Kidney capillary endothelial cell (primary cell): Measurements from ENCODE around the gene RHBDD1.

Source experiments
- DNase-seq: peaks from one replicate; pipeline ENCODE4 v3.0.0-alpha.2; 2018; ENCODE audit warnings: low spot score

Gene RHBDD1

GRCh38 chr2:226915846-226916360 lies 80.0 kb downstream of the RHBDD1 start:
- DNase-seq, result no peak

DNA sequence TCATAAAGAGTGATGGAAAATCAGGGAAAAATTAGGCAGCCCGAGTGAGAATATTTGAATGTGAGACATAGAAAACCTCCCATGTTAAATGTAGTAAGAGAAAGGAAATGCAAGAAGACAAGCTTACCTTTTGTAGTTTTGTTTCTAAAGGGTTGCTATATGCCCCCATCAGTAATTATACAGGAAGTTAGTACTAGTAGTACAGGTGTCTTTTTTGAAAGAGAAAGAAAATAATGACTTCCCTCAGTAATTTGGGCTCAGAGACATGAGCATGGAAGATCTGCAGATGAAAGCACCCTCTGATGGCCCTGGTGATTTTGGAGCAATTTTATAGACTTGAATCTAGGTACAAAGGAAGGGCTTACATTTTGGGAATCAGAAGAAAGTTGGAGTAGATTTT lies 80.8 kb downstream of the RHBDD1 start:
- DNase-seq, result no peak

DNA sequence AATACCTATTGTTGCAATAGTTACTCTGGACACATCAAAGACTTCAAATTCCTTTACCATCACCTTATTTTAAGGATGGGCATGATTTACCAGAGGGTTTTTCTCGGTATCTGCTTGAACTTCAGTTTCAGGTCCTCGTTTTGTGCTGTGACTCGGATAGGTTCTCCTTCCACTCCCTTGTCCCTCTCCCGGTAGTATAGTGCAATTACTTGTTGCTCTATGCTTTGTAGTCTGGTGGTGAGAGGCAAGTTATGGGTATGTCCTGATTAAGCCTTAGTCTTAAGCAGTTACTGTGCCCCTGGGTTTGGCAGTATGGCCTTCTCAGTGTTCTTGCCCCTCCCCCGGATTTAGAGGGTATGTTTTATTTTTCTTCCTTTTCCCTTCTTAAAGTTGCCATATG lies 96.6 kb downstream of the RHBDD1 start:
- DNase-seq, result no peak

GRCh38 chr2:226934546-226935201 lies 98.8 kb downstream of the RHBDD1 start:
- no peak for DNase-seq

GRCh38 chr2:226943862-226944620 lies 108.2 kb downstream of the RHBDD1 start:
- no peak for DNase-seq

DNA sequence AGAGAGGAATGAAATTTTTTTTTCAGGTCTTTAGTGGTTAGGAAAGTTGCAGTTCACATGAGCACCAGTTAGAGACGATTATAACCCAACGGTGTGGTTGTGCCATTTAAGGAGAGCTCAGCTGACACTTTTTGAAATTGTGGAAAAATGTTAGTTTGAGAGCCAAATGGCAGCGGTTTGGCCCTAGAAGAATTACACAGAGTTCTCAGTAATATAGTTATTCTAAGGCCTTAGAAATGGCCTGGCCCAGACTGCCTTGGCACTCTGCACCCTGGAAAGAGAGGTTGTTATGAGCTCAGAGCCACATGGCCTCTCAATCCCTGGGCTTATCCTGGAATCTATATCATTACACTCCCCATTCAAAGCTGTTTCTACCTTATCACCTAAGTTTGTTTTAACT lies 117.4 kb downstream of the RHBDD1 start:
- DNase-seq, result no peak

- no peak for DNase-seq
These were observed 118.0 kb downstream of the RHBDD1 start for GRCh38 chr2:226953826-226954225.

GRCh38 chr2:226956659-226957058 lies 120.8 kb downstream of the RHBDD1 start:
- DNase-seq, result no peak

DNA sequence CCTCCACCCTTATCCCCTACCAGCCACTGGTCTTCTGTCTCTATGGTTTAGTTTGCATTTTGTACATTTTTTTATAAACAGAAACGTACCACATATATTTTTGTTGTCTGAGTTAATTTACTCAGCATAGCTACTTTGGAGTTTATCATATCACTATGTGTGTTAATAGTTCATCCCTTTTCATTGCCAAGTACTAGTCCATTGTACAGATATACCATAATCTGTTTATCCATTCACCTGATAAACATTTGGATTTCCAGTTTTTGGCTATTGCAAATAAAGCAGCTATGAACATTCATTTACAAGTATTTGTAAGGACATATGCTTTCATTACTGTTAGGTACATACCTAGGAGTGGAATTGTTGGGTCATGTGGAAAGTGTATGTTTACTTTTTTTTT lies 123.6 kb downstream of the RHBDD1 start:
- no peak for DNase-seq

- DNase-seq, result no peak
These were observed 126.4 kb downstream of the RHBDD1 start for GRCh38 chr2:226962176-226962773.

DNA sequence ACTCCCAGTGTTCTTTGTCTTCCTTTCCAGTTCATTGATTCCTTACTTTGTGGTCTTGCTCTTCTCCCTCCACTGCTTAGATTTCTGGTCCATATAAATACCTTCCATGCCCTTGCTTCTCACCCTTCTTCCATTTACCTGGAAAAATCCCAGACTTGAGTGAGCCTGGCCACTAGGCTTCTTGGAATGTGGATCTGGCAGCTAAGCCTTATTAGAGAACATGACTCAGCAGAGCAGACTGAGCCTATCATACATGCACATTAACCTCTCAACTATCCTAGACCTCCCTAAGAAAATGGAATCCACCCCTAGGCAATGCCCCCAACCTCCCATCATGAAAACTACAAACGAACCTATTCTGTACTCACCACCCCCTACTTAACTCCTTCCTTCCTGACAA lies 127.7 kb downstream of the RHBDD1 start:
- DNase-seq, result no peak

DNA sequence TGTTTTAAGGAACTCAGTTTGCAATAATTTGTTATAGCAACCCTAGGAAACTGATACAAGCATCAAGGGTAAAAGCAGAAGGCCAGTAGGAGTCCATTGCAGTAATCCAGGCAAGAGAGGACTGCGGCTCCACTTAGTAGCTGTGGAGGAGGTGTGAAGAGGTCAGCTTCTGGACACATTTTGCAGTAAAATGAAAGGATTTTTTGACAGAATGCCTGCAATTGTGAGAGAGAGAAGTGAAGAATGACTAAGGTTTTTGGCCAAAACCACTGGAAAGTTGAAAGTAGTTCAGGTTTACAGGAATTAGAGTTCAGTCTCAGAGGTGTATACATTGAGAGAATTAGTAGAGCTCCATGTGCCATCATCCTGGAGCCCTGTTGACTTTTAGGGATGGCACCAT lies 129.5 kb downstream of the RHBDD1 start:
- no peak for DNase-seq

DNA sequence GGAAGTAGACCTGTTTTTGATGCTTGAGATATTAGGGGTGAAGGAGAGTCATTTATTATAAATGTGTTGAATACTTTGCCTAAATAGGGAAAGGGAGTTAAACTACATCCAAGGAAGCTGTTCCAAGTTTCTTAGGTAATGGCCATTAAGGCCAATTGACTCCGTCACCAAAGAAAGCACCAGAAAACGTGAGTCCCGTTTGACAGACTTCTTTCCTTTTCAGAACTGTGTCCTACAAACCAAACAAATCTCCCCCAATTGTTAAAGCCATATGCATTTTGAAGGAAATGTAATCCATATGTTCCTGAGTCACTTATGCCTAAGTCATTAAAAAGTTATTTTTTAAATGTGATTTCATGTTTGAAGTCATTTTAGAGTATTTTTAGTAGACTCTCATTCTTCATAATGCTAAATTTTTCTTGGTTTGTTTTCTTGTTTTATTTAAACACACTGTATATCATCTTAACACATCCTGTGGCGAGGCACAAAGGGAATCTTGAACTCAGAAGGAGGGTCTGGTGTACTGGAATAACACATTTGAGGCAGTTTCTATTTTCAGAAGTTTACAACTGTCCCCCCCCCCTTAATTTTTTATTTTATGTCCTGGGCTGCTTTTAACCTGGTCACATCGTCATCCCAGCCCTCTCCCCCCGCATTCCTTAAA lies 133.7 kb downstream of the RHBDD1 start:
- no peak for DNase-seq

DNA sequence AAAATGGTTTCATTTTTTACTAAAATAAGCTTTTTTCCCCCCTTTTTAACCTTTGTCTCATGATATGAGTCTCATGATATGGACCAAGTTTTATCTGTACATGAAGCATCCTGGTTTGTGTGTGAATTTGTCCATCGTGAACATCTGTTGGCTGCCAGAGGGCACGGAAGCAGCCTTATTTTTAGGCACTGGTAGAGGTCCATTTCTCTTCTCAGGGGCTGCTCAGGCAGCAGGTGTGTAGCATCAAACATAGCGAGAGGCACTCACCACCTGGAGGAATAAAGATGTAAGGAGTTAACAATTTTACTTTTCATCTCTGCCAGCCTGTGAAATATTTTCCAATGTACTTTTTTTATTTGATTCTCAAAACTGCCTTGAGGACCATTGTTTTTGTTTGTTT lies 134.5 kb downstream of the RHBDD1 start:
- DNase-seq, result no peak

- DNase-seq, result no peak
These were observed 135.2 kb downstream of the RHBDD1 start for GRCh38 chr2:226971084-226971483.

DNA sequence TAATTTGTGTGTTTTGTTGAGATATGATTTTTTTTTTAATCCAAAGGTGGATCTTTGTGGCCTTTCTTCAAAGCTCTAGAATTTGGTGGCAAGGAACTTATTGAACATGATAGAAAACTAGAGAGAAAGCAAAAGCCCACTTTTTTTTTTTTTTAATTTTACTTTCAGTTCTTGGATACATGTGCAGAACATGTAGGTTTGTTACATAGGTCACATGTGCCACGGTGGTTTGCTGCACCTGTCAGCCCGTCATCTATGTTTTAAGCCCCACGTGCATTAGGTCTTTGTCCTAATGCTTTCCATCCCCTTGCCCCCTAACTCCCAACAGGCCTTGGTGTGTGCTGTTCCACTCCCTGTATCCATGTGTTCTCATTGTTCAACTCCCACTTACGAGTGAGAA lies 135.9 kb downstream of the RHBDD1 start:
- no peak for DNase-seq

GRCh38 chr2:226973816-226974215 lies 138.0 kb downstream of the RHBDD1 start:
- no peak for DNase-seq

GRCh38 chr2:226977775-226978190 lies 141.9 kb downstream of the RHBDD1 start:
- no peak for DNase-seq

DNA sequence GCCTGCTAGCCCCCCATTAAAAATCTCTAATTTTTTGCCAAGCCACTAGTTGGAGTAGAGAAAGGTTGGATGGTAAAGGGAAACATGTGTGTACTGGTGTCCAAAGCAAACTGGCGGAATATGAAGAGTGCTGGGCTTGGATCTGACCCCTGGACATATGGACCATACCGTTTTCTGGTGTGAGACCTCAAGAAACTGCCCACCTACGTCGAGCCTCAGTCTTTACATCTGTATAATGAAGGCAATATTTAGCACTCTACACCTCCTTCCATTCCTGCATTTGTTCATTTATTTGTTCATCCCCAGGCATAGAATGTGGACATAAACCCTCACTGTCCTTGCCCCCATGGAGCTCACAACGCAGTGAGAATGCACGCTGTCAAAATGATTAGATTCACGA lies 142.4 kb downstream of the RHBDD1 start:
- no peak for DNase-seq

DNA sequence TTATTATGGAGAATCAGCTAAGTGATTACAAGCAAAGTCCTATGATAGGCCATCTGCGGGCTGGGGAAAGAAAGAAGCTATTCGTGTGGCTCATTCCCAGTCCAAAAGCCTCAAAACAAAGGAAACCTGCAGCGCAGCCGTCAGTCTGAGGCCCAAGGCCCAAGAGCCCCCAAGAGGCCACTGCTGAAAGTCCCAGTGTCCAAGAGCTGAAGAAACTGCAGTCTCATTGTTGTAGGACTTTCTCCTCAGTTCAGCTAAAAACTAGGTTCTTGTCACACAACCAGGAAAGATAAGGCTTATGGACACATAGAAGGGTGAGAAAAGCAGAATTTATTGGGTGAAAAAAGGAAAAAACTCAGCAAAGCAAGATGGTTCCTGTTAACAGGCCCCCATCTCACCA lies 143.2 kb downstream of the RHBDD1 start:
- DNase-seq, result no peak

DNA sequence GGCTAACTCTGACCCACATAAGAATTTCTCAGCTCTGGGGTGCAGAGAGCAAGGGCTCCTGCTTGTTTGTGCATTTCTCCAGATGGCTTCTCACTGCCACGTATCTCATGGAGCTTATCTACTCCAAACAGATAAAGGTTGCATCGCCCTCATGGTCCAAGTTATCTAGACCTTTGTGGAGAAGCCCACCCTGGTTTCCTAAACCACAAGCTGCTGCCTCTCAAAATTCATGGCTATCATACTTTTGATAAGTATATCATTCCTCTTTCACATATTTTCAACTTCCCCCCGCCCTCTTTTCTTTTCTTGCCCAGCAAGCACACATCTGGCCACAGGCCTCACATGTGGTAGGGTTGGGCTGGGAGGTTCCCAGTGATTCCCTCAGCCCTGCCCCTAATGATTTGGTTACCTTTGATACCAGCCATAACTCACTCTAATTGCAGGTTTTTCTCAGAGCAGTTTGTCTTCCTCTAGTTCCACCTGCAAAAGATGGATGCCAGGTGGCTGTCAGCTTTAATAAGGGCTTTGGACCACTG lies 146.0 kb downstream of the RHBDD1 start:
- no peak for DNase-seq
